ENCODE results near the gene TOB1.

The TOB1 gene, protein sequence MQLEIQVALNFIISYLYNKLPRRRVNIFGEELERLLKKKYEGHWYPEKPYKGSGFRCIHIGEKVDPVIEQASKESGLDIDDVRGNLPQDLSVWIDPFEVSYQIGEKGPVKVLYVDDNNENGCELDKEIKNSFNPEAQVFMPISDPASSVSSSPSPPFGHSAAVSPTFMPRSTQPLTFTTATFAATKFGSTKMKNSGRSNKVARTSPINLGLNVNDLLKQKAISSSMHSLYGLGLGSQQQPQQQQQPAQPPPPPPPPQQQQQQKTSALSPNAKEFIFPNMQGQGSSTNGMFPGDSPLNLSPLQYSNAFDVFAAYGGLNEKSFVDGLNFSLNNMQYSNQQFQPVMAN

DNA sequence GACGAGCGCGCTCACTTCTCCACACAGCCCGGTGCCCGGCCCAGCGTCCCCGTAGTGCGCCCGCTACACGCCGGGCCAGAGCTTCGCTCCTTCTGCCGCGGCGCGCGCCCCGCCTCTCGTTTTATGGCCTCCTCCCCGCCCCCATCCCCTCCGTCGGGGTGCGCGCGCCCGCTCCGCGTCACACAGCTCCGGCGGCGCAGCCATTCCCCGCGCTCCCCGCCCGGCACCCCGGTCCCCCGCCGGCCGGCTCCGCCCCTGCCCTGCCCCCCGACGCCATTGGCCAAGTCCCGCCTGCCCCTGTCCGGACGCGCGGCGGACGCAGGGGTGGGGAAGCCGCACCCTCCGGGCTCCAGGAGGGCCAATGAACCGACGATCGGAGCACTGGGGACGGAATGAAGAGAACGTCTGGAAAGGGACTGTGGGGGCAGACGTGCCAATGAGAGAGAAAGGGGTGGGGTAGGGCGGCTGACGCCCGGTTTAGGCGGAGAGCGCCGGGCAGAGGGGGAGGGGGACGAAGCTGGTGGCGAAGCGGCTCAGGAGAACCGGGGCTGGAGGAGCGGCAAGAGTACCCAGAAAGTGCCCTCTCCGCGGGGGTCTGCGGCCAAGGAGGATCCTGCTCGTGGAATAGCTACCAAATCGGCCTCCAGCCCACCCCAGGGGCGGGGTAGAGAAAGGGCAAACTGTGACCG is at the start of gene TOB1:
TOB1 (minus strand) TSS at position 94 of the 689 bp plus-strand sequence. CDS start 2,337 bp downstream, outside the sequence.
- peak; percentile 93 to 94 for DNase-seq (ENCODE audit: low read depth in 2 of 2)

- no peak for DNase-seq (ENCODE audit: low read depth in 2 of 2)
These were observed 48.4 kb upstream of the TOB1 start for GRCh38 chr17:50914505-50915063.

GRCh38 chr17:50913120-50913519 is 47.0 kb upstream of the TOB1 start:
- DNase-seq (ENCODE audit: low read depth in 2 of 2): no peak

- DNase-seq (ENCODE audit: low read depth in 2 of 2): no peak
These were observed 45.7 kb upstream of the TOB1 start for GRCh38 chr17:50911890-50912289.

DNA sequence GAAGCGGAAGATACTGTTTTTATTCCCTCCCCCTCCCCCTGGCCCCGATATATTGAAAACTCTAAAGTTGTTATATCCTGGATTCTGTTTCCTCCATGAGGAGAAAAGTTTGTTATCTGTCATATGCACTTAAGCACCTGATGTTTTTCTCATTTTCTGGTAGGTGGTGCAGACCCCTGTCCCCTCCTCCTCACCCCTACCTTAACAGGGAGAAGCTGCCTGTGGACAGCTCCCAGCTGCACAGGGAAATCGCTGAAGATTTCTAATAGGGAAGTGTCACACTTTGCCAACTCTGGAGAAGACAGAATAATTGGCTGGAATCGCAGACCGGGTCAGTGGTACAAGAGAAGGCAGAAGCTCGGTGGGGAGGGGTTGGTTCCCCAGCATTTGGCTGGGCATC is 45.3 kb upstream of the TOB1 start:
- DNase-seq (ENCODE audit: low read depth in 2 of 2): no peak

DNA sequence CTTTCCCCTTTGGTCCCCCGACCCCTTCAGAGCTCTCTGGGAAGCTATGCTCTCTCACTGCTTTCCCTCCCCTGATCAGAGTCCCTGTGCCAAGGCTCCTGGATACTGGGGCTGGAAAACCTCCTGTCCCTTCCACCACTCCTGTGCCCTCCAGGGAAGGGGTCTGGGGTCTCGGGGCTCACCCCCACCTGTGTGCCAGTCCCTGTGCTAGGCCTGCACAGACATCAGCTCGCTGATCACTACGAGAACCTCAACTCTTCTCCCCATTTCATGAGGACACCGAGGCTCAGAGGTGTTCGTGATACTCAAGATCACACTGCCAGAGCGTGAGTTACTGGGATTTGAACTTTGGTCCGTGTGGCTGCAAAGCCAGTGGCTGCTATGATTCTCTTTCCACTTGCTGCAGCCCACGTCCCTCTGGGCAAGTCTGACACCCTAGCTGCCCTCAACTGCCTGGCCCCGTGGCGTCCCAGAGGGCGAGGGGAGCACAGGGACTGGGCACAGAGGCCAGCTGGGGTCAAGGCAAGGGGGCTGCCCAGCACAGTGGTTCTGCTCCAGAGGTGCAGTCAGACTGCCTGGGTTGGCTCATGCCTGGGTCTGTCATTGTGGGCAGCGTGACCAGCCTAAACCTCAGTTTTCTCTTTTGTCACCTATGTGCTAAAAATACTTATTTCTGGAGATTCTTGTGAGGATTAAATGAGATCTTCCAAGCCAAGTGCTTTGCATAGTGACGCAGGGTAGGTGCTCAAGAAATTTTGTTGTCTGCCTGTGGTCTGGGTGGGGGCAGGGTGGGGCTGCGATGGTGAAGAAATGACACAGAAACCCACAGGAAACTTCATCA is 43.8 kb upstream of the TOB1 start:
- DNase-seq (ENCODE audit: low read depth in 2 of 2): peak; percentile 52 to 57

GRCh38 chr17:50908860-50909764 is 43.0 kb upstream of the TOB1 start:
- no peak for DNase-seq (ENCODE audit: low read depth in 2 of 2)

DNA sequence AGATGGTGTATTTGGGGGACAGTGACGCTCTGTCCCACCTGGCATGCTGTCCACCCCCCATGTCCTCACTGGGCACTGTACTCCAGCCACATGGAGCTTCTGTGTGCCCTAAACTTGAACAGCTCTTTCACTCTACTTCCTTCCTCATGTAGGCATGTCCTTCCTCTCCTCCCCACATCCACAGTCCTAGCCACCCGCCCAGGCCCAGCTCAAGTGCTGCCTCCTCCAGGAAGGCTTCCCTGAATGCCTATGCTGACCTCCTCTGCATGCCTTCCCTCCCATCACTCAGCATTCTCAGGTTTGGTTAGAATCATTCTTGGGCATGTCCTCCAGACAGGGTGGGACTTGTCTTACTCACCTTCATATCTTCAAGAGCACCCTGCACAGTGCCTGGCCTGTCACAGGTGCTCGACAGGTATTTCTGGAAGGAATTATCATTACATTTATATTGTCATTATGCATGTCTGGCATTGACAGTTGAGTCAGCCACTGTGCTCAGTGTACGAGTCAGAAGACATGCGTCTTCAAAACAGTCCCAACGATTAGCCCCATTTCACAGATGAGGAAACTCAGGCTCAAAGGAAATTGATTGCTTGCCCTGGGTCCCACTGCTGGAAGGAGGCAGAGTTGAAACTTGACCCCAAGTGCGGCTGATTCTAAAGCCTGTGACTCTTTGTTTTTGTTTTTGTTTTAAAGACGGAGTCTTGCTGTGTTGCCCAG is 42.1 kb upstream of the TOB1 start:
- no peak for DNase-seq (ENCODE audit: low read depth in 2 of 2)

GRCh38 chr17:50906443-50906842 is 40.3 kb upstream of the TOB1 start:
- DNase-seq (ENCODE audit: low read depth in 2 of 2): no peak

- no peak for DNase-seq (ENCODE audit: low read depth in 2 of 2)
These were observed 39.3 kb upstream of the TOB1 start for GRCh38 chr17:50905460-50905803.

DNA sequence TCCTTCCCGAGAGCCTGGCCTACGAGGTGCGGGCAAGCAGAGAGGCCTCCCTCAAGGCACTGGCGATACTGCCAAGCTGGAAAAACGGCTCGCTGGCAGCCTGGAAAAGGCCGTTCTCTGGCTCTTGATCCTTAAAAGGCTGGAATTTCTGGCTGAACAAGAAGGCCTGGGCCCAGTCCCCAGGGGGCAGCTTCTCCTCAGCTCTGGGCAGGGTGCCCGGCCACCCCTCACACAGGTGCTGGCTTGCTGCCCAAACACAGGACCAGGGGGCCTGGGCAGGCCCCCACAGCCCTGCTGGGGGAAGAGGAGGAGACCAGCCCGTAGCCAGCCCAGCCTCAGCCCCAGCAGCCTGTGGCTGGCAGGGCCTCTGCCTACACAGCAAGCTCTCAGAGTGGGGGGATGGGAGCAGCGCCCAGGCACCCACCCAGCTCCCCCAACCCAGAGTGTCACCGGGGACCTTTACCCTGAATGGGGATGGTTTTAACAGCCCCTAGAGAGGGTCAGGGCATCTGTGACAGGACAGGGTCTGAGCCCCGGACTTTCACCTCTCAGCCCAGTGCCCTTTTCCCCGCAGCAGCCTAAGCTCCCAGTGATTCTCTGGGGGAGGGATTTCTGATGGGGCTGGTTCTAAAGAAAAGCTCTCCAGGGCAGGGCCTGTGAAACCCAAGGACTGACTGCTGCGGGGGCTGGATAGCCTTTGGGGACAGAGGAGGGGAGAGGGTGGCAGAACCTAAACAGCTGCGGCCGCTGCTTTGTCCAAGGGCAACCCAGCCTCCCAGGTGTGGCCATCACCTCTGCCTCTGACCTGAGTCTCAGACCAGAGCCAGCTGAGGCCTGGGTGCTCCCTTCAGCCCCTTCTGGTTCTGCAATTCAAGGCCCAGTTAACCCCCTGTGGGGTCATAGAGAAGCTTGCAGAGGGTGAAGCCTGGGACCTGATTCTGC is 38.6 kb upstream of the TOB1 start:
- no peak for DNase-seq (ENCODE audit: low read depth in 2 of 2)

GRCh38 chr17:50903604-50904517 is 37.7 kb upstream of the TOB1 start:
- peak in 1 of 2 donors; percentile 26 for DNase-seq (ENCODE audit: low read depth in 2 of 2)

GRCh38 chr17:50902372-50903353 is 36.5 kb upstream of the TOB1 start:
- no peak for DNase-seq (ENCODE audit: low read depth in 2 of 2)

- DNase-seq (ENCODE audit: low read depth in 2 of 2): no peak
These were observed 34.3 kb upstream of the TOB1 start for GRCh38 chr17:50900383-50900892.

- no peak for DNase-seq (ENCODE audit: low read depth in 2 of 2)
These were observed 33.6 kb upstream of the TOB1 start for GRCh38 chr17:50899559-50900319.

- no peak for DNase-seq (ENCODE audit: low read depth in 2 of 2)
These were observed 32.9 kb upstream of the TOB1 start for GRCh38 chr17:50899005-50899460.
